ENCODE measurements around the gene ADCYAP1R1. TPM values are rescaled to one million over a fixed set of nuclear protein-coding genes. Genes with fewer than 3 reads are reported as not detected.

ADCYAP1R1 gene
- total RNA-seq, 1 donor from 2014 or later, result 9.0 TPM

- H3K4me1 Mint-ChIP-seq, result peaks cover 33% of the 10 kb centered on the region
- H3K9me3 Mint-ChIP-seq, result no peaks in the 10 kb centered on the region
- no peak overlapping the region for H3K4me3 Mint-ChIP-seq
- H3K36me3 Mint-ChIP-seq (ENCODE audit: low read depth), result peaks cover 2% of the 10 kb centered on the region
- H3K27me3 Mint-ChIP-seq (ENCODE audit: low read depth), result no peaks in the 10 kb centered on the region
- no peak for DNase-seq (ENCODE audit: low read depth, low spot score)
- no peak for TF ChIP-seq CTCF (conservative IDR thresholded peaks at IDR 0.05)
- H3K27ac Mint-ChIP-seq (ENCODE audit: unreplicated experiment), result no peak overlapping the region
Measured at GRCh38 chr7:31094271-31094670, 42.2 kb downstream of the ADCYAP1R1 start.

- no peaks in the 10 kb centered on the region for H3K27me3 Mint-ChIP-seq (ENCODE audit: low read depth)
- H3K36me3 Mint-ChIP-seq (ENCODE audit: low read depth), result peaks cover 2% of the 10 kb centered on the region
- no peak overlapping the region for H3K27ac Mint-ChIP-seq (ENCODE audit: unreplicated experiment)
- peaks cover 30% of the 10 kb centered on the region for H3K4me1 Mint-ChIP-seq
- H3K9me3 Mint-ChIP-seq, result no peaks in the 10 kb centered on the region
- H3K4me3 Mint-ChIP-seq, result no peak overlapping the region
- TF ChIP-seq CTCF (conservative IDR thresholded peaks at IDR 0.05), result no peak
- DNase-seq (ENCODE audit: low read depth, low spot score), result no peak
Measured at GRCh38 chr7:31095286-31096197, 43.4 kb downstream of the ADCYAP1R1 start.

GRCh38 chr7:31096198-31096876 lies 44.2 kb downstream of the ADCYAP1R1 start:
- H3K4me3 Mint-ChIP-seq, result no peak overlapping the region
- no peak for DNase-seq (ENCODE audit: low read depth, low spot score)
- no peaks in the 10 kb centered on the region for H3K27me3 Mint-ChIP-seq (ENCODE audit: low read depth)

DNA sequence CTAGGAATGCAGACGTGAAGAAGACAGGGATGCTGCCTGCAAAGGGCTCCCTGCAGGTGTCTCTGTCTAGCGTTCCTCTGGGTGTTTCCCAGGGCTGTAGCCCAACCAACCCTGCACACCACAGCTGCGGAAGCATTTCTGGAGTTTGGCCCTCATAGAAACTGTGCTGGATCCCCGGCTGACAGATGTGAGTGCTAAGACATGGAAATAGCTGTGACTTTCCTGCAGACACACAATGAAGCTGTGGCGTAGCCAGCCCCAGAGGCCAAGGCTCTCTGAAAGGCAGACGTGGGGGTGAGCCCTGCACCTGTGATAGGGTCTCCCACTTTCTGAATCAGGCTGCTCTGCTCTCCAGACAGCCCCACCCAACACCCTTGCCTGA lies 44.8 kb downstream of the ADCYAP1R1 start:
- DNase-seq (ENCODE audit: low read depth, low spot score), result no peak
- no peaks in the 10 kb centered on the region for H3K27me3 Mint-ChIP-seq (ENCODE audit: low read depth)

More at GRCh38 chr7:31096198-31096876, 44.2 kb downstream of the ADCYAP1R1 start:
- H3K4me1 Mint-ChIP-seq, result peaks cover 24% of the 10 kb centered on the region
- peaks cover 2% of the 10 kb centered on the region for H3K36me3 Mint-ChIP-seq (ENCODE audit: low read depth)
- TF ChIP-seq CTCF (conservative IDR thresholded peaks at IDR 0.05), result no peak
- peak overlapping the region; percentile 73 for H3K27ac Mint-ChIP-seq (ENCODE audit: unreplicated experiment)
- no peaks in the 10 kb centered on the region for H3K9me3 Mint-ChIP-seq

More for the DNA sequence above, 44.8 kb downstream of the ADCYAP1R1 start:
- Mint-ChIP-seq H3K9me3 (no peaks in the 10 kb centered on the region), H3K36me3 (ENCODE audit: low read depth) (peaks cover 2% of the 10 kb centered on the region), H3K4me3 (no peak overlapping the region), H3K27ac (ENCODE audit: unreplicated experiment) (peak overlapping the region; percentile 73), H3K4me1 (peaks cover 18% of the 10 kb centered on the region)
- TF ChIP-seq CTCF (conservative IDR thresholded peaks at IDR 0.05), result no peak
